Measurements from ENCODE around the gene AKAP9. TPM values are rescaled to one million over a fixed set of nuclear protein-coding genes. Genes with fewer than 3 reads are reported as not detected.
"Not testable (repeated sequence)": the region's sequence is repeated elsewhere in the genome, so short reads cannot be mapped to it uniquely, and the experiment has no call there.

The AKAP9 gene
- total and polyA plus RNA-seq, 4 donors = 14.6 to 97.7 (median 57.0) TPM

DNA sequence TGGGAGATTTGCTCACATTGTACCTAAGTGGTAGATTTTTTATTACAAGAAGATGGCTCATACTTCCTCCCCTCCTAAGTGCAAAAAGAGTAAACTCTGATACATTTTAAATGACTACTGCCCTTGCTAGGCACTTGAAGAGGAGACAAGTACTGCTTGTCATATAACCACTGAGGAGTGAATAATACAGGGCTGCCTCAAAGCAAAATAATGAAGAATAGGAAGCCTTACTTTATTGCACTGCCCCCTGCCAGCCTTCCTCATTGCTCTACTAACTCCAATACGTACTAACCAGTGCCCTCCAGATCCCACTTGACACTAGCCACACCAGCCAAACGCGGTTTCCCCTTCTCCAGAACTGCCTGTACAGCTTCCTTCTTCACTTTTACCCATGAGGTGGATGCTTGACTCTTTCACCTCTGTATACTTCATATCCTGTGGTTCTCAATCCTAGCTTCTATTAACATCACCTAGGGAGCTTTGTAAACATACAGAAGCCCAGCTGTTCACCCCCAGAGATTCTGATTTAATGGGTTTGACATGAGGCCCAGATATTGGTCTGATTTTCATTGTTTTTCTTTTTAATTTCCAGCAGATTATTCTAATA lies 48.5 kb upstream of the AKAP9 start:
- Histone ChIP-seq H3K9ac (ENCODE audit: low read depth in 1 of 2, low read length in 2 of 2) (no peak overlapping the region), H3K9me3 (ENCODE audit: control insufficient read depth in 4 of 4, low read length in 3 of 4) (peaks cover 0 to 2% (median 0%) of the 10 kb centered on the region in 4 donors), H3K27me3 (ENCODE audit: control insufficient read depth in 4 of 4, insufficient read depth in 4 of 4, low read length in 3 of 4) (no peaks in the 10 kb centered on the region), H3K27ac (ENCODE audit: low read depth in 1 of 2, low read length in 2 of 2) (no peak overlapping the region), H3K4me3 (ENCODE audit: low read depth in 1 of 3, low read length in 3 of 3) (no peak overlapping the region), H3K4me1 (ENCODE audit: control insufficient read depth in 4 of 4, insufficient read depth in 4 of 4, low read length in 3 of 4) (no peaks in the 10 kb centered on the region), H3K36me3 (ENCODE audit: control insufficient read depth in 4 of 4, insufficient read depth in 3 of 4, low read depth in 1 of 4, low read length in 3 of 4) (no peaks in the 10 kb centered on the region)
- WGBS = 55% methylated on average over 3 of the region's 3 CpGs
- no peak for DNase-seq (ENCODE audit: low spot score)
- TF ChIP-seq, protein P1, sequence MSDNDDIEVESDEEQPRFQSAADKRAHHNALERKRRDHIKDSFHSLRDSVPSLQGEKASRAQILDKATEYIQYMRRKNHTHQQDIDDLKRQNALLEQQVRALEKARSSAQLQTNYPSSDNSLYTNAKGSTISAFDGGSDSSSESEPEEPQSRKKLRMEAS (IDR thresholded peaks at IDR 0.05) = no peak
- TF ChIP-seq FOXA1 (IDR thresholded peaks at IDR 0.05) = no peak
- TF ChIP-seq FOXA2 (IDR thresholded peaks at IDR 0.05) = no peak
- TF ChIP-seq, protein P2, sequence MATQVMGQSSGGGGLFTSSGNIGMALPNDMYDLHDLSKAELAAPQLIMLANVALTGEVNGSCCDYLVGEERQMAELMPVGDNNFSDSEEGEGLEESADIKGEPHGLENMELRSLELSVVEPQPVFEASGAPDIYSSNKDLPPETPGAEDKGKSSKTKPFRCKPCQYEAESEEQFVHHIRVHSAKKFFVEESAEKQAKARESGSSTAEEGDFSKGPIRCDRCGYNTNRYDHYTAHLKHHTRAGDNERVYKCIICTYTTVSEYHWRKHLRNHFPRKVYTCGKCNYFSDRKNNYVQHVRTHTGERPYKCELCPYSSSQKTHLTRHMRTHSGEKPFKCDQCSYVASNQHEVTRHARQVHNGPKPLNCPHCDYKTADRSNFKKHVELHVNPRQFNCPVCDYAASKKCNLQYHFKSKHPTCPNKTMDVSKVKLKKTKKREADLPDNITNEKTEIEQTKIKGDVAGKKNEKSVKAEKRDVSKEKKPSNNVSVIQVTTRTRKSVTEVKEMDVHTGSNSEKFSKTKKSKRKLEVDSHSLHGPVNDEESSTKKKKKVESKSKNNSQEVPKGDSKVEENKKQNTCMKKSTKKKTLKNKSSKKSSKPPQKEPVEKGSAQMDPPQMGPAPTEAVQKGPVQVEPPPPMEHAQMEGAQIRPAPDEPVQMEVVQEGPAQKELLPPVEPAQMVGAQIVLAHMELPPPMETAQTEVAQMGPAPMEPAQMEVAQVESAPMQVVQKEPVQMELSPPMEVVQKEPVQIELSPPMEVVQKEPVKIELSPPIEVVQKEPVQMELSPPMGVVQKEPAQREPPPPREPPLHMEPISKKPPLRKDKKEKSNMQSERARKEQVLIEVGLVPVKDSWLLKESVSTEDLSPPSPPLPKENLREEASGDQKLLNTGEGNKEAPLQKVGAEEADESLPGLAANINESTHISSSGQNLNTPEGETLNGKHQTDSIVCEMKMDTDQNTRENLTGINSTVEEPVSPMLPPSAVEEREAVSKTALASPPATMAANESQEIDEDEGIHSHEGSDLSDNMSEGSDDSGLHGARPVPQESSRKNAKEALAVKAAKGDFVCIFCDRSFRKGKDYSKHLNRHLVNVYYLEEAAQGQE (IDR thresholded peaks at IDR 0.05) = no peak
- TF ChIP-seq JUND (IDR thresholded peaks at IDR 0.05) = no peak
- no peak for TF ChIP-seq RAD21 (IDR thresholded peaks at IDR 0.05)
- TF ChIP-seq, protein P3, sequence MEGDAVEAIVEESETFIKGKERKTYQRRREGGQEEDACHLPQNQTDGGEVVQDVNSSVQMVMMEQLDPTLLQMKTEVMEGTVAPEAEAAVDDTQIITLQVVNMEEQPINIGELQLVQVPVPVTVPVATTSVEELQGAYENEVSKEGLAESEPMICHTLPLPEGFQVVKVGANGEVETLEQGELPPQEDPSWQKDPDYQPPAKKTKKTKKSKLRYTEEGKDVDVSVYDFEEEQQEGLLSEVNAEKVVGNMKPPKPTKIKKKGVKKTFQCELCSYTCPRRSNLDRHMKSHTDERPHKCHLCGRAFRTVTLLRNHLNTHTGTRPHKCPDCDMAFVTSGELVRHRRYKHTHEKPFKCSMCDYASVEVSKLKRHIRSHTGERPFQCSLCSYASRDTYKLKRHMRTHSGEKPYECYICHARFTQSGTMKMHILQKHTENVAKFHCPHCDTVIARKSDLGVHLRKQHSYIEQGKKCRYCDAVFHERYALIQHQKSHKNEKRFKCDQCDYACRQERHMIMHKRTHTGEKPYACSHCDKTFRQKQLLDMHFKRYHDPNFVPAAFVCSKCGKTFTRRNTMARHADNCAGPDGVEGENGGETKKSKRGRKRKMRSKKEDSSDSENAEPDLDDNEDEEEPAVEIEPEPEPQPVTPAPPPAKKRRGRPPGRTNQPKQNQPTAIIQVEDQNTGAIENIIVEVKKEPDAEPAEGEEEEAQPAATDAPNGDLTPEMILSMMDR (IDR thresholded peaks at IDR 0.05; ENCODE audit: low read depth, low read length, missing input control) = no peak
- no peak for TF ChIP-seq SP1 (IDR thresholded peaks at IDR 0.05)
- TF ChIP-seq, protein P4, sequence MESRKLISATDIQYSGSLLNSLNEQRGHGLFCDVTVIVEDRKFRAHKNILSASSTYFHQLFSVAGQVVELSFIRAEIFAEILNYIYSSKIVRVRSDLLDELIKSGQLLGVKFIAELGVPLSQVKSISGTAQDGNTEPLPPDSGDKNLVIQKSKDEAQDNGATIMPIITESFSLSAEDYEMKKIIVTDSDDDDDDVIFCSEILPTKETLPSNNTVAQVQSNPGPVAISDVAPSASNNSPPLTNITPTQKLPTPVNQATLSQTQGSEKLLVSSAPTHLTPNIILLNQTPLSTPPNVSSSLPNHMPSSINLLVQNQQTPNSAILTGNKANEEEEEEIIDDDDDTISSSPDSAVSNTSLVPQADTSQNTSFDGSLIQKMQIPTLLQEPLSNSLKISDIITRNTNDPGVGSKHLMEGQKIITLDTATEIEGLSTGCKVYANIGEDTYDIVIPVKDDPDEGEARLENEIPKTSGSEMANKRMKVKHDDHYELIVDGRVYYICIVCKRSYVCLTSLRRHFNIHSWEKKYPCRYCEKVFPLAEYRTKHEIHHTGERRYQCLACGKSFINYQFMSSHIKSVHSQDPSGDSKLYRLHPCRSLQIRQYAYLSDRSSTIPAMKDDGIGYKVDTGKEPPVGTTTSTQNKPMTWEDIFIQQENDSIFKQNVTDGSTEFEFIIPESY (IDR thresholded peaks at IDR 0.05) = no peak
- TF ChIP-seq TAF1 (conservative IDR thresholded peaks at IDR 0.05) = no peak
- no peak for TF ChIP-seq HNF4A (conservative IDR thresholded peaks at IDR 0.05)

DNA sequence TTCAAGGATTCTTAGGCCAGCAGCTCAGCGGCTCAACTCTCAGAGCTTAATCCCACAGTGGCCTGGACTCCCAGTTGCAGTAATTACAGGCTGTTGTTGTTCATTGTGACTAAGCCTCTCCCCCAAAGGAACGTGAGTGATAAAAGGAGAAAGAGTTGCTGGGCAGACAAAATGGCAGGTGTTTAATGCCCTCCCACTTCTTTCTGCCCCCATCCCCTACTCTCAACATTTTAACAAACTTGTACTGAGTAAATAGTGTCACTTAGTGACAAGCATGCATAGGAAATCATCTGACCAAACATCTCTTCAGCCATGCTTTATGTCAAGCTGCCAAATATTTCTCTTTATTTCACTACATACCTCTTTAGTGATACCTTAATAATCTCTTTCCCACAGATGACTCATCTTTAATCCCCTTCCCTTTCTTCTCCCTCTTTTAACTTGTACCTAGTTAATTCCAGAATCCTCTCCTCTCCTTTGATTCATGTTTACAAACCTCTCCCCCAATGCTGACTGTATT lies 47.8 kb upstream of the AKAP9 start:
- Histone ChIP-seq H3K36me3 (ENCODE audit: control insufficient read depth in 4 of 4, insufficient read depth in 3 of 4, low read depth in 1 of 4, low read length in 3 of 4) (no peaks in the 10 kb centered on the region), H3K27ac (ENCODE audit: low read depth in 1 of 2, low read length in 2 of 2) (no peak overlapping the region), H3K4me3 (ENCODE audit: low read depth in 1 of 3, low read length in 3 of 3) (no peak overlapping the region), H3K27me3 (ENCODE audit: control insufficient read depth in 4 of 4, insufficient read depth in 4 of 4, low read length in 3 of 4) (no peaks in the 10 kb centered on the region), H3K9ac (ENCODE audit: low read depth in 1 of 2, low read length in 2 of 2) (no peak overlapping the region), H3K4me1 (ENCODE audit: control insufficient read depth in 4 of 4, insufficient read depth in 4 of 4, low read length in 3 of 4) (no peaks in the 10 kb centered on the region), H3K9me3 (ENCODE audit: control insufficient read depth in 4 of 4, low read length in 3 of 4) (no peaks in the 10 kb centered on the region)
- DNase-seq (ENCODE audit: low spot score) = no peak
- WGBS = 51% methylated on average over 2 of the region's 2 CpGs
- TF ChIP-seq GABPA (IDR thresholded peaks at IDR 0.05 in 1 of 2, conservative IDR thresholded peaks at IDR 0.05 in 1 of 2) (no peak), FOXA2 (IDR thresholded peaks at IDR 0.05) (no peak), EGR1 (IDR thresholded peaks at IDR 0.05; ENCODE audit: low read depth in 2 of 2) (no peak), YY1 (IDR thresholded peaks at IDR 0.05) (no peak)
- TF ChIP-seq, protein P5, sequence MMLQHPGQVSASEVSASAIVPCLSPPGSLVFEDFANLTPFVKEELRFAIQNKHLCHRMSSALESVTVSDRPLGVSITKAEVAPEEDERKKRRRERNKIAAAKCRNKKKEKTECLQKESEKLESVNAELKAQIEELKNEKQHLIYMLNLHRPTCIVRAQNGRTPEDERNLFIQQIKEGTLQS (IDR thresholded peaks at IDR 0.05) = no peak

DNA sequence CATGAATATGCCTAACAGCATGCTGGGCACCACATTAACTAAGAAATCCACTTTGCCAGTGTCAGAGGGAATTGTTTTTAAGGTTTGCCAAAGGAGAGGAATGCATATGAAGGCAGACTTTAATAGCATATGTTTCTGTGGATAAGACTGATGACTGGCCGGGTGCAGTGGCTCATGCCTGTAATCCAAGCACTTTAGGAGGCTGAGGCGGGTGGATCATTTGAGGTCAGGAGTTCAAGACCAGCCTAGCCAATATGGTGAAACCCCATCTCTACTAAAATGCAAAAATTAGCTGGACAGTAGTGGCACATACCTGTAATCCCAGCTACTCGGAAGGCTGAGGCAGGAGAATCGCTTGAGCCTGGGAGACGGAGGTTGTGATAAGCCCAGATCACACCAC lies 47.0 kb upstream of the AKAP9 start:
- H3K27me3 ChIP-seq (ENCODE audit: control insufficient read depth in 4 of 4, insufficient read depth in 4 of 4, low read length in 3 of 4); H3K9ac ChIP-seq (ENCODE audit: low read depth in 1 of 2, low read length in 2 of 2); H3K27ac ChIP-seq (ENCODE audit: low read depth in 1 of 2, low read length in 2 of 2); H3K4me1 ChIP-seq (ENCODE audit: control insufficient read depth in 4 of 4, insufficient read depth in 4 of 4, low read length in 3 of 4); H3K4me3 ChIP-seq (ENCODE audit: low read depth in 1 of 3, low read length in 3 of 3); H3K9me3 ChIP-seq (ENCODE audit: control insufficient read depth in 4 of 4, low read length in 3 of 4); H3K36me3 ChIP-seq (ENCODE audit: control insufficient read depth in 4 of 4, insufficient read depth in 3 of 4, low read depth in 1 of 4, low read length in 3 of 4); DNase-seq (ENCODE audit: low spot score): not testable (repeated sequence)
- WGBS = 91% methylated on average over 5 of the region's 5 CpGs
